NAMALWA (cell line): ENCODE data around the gene EEF2.

Source experiments
- DNase-seq: peaks from one replicate; pipeline ENCODE4 v3.0.0-alpha.2; 2015; ENCODE audit warnings: low spot score

EEF2 gene

GRCh38 chr19:3984584-3984907 is 717 bp downstream of the EEF2 start:
- peak; percentile 49 for DNase-seq

GRCh38 chr19:3983936-3984583 is 1.2 kb downstream of the EEF2 start:
- peak; percentile 69 for DNase-seq

GRCh38 chr19:3983542-3983914 is 1.7 kb downstream of the EEF2 start:
- no peak for DNase-seq

- peak; percentile 31 for DNase-seq
These were observed 2.3 kb downstream of the EEF2 start for GRCh38 chr19:3982701-3983541.

GRCh38 chr19:3981736-3982681 is 3.3 kb downstream of the EEF2 start:
- DNase-seq: peak; percentile 34

- no peak for DNase-seq
These were observed 3.9 kb downstream of the EEF2 start for GRCh38 chr19:3981373-3981735.

GRCh38 chr19:3980353-3981251 is 4.7 kb downstream of the EEF2 start:
- DNase-seq: peak; percentile 33

GRCh38 chr19:3979674-3980352 is 5.5 kb downstream of the EEF2 start:
- DNase-seq: peak; percentile 40

- DNase-seq: peak; percentile 48
These were observed 6.0 kb downstream of the EEF2 start for GRCh38 chr19:3979289-3979673.

GRCh38 chr19:3978145-3978544 is 7.1 kb downstream of the EEF2 start:
- no peak for DNase-seq

GRCh38 chr19:3977242-3978143 is 7.8 kb downstream of the EEF2 start:
- peak; percentile 59 for DNase-seq

- DNase-seq: peak; percentile 49
These were observed 8.6 kb downstream of the EEF2 start for GRCh38 chr19:3976495-3977241.

GRCh38 chr19:3975637-3976087 is 9.6 kb downstream of the EEF2 start:
- DNase-seq: peak; percentile 54

- peak; percentile 50 for DNase-seq
These were observed 10.1 kb downstream of the EEF2 start for GRCh38 chr19:3975144-3975543.

GRCh38 chr19:3970808-3971598 is 14.3 kb downstream of the EEF2 start, which contains the start of gene DAPK3:
Gene DAPK3, minus strand, starts transcription at chr19:3971099. Its CDS starts 1,364 bp downstream, at chr19:3969735.
- peak; percentile 97 for DNase-seq

- no peak for DNase-seq
These were observed 14.9 kb downstream of the EEF2 start for GRCh38 chr19:3970313-3970807.

GRCh38 chr19:3969435-3970312 is 15.6 kb downstream of the EEF2 start:
- DNase-seq: peak; percentile 34
